GM21786 (cell line): ENCODE measurements around the gene NSUN2.
"Not testable (repeated sequence)": the region's sequence is repeated elsewhere in the genome, so short reads cannot be mapped to it uniquely, and the experiment has no call there.

Experiments used
- ATAC-seq: cut with Tn5 transposase; IDR thresholded peaks from one replicate; pipeline ENCODE4 v1.9.1; 2021; ENCODE audit not compliant: unreplicated experiment

NSUN2 gene

DNA sequence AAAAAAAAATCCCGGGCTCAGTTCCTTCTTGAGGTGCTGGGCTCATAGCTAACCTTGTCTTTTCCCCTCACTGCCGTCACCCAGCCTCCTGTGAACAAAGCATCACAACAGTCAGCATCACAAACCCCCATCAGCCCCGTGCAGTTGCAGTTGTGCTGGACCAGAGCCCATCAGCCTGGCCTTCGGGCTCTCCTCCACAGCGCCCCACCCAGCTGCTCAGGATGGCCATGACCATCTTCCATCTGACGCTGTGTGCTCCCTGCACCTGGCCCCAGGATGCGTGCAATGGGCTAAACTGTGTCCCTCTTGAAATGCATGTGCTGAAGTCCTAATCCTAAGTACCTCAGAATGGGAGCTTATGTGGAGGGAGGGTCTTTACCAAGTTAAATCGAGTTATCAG lies 48.1 kb downstream of the NSUN2 start:
- ATAC-seq: no peak

DNA sequence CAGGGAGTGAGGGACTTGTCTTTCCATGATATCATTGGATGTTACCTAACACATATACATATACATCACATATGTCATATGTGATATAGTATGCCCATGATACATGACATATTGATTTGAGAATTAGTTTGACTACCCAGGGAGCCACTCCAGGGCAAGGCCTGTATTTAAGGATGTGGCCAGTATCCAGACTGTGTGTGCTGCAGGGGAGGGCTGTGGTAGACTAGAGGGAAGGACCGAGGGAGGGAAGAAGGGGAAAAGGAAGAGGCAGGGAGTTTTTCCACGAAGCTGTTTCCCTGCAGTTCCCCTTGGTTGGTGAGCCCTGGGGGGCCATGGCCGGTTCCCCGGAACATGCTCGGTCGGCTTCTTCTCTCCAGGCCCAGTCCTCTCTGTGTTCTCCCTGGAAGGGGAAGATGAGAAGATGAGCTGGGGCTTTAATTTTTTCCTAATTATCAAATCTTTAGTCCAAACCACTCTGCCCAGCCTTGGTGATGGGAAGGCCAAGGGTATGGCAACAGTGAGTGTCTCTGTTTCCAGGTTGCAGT lies 48.7 kb downstream of the NSUN2 start:
- ATAC-seq: no peak

DNA sequence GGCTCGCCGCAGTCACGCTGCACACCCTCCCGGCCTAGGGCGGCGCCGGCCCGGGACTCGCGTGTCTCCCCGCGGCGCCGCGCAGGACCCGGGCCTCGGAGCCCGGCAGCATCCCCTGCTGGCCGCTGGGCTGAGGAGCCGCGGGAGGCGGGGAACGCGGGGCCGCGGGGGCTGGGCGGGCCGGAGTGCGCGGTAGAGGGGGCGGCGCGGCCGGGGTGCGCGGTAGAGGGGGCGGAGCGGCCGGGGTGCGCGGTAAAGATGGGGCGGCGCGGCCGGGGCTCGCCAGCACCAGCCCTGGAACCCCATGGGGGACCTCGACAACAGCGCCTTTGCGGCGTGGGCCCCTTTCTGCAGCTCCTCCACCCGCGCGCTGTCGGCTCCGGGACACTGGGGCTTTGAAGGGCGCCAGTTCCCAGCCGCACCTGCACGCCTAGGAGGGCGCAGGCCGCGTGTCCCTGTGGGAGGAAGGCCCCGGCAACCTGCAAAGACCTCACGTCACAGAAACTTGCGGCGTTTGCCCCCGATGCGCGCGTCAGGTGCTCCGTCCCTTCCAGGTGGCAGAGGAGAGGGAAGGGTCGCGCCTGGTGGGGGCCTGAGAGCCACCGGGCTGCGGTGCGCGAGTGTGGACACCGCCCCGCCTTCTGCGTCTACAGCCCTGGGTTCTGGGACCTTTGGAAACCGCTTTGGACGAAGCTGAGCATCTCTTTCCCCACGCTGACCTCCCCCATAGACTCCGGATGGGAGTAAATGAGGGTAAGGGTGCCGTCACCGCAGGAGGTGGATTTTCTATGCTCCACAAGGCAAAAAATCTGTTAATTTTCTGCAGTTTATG lies 49.6 kb downstream of the NSUN2 start:
- no peak for ATAC-seq

GRCh38 chr5:6582507-6583048 lies 50.3 kb downstream of the NSUN2 start:
- ATAC-seq: no peak

GRCh38 chr5:6581559-6582426 lies 51.1 kb downstream of the NSUN2 start:
- ATAC-seq: no peak

GRCh38 chr5:6581090-6581489 lies 51.8 kb downstream of the NSUN2 start:
- ATAC-seq: no peak

DNA sequence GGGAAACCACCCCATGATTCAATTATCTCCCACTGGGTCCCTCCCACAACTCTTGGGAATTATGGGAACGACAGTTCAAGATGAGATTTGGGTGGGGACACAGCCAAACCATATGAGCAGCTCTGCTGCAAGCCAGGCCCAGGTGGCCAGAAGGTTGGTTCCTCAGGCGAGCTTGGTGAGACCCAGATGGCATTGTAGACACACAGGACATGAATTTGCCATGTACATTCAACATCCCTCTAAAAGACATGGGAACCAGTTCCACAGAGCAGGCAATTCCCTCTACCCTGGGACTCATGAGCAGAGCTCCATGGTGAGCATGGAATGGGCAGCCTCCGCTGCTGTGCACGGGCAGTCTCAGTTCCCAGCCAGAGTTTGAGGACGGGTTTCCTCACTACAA lies 53.3 kb downstream of the NSUN2 start:
- no peak for ATAC-seq

DNA sequence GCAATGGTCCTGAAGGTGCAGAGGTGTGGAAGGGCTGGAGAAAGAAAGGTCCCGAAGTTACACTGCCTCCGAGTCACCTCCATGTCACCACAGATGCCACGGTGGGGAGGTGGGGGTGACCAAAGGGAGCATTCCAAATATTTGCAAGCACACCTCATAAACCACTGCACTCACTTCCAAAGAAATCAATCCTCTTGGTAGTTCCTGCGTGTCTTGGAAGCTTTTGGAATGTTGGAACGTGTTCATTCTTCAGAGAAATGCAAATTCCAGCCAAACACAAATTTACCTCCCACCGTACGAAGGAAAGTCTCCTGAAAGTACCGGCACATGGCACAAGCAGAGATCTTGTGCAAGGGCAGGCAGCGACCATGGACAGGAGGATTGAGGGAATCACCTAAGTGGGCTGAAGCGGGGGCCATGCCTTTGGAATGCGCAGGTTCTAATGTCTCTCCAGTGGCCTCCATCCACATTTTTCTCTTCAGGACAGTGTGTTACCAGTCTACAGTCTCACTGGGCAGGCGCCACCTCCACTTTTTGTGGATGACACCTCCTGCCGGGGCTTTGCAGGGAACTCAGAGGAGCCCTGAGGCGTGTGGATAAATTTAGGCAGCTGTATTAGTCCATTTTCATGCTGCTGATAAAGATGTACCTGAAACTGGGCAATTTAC lies 54.0 kb downstream of the NSUN2 start:
- no peak for ATAC-seq

DNA sequence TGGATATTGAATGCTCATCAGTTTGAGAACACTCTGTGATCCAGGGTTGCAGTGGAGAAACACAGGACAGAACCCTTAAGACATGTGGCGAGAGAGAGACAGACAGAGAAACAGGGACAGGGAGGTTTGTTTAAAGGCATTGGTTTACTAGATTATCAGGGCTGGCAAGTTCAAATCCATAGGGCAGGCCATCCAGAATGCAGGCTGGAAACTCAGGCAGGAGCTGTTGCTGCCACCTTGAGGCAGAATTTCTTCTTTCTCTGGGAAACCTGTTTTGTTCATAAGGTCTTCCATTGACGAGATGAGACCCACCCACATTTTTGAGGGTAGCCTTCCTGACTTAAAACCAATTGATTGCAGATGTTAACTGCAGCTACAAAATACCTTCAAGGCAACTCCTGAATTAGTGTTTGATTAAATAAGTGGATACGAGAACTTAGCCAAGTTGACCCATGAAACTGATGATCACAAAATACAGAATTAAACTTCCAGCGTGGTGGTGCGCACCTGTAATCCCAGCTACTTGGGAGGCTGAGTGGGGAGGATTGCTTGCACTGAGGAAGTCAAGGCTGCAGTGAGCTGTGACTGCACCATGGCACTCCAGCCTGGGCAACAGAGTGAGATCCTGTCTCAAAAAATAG lies 55.9 kb downstream of the NSUN2 start:
- ATAC-seq: no peak

DNA sequence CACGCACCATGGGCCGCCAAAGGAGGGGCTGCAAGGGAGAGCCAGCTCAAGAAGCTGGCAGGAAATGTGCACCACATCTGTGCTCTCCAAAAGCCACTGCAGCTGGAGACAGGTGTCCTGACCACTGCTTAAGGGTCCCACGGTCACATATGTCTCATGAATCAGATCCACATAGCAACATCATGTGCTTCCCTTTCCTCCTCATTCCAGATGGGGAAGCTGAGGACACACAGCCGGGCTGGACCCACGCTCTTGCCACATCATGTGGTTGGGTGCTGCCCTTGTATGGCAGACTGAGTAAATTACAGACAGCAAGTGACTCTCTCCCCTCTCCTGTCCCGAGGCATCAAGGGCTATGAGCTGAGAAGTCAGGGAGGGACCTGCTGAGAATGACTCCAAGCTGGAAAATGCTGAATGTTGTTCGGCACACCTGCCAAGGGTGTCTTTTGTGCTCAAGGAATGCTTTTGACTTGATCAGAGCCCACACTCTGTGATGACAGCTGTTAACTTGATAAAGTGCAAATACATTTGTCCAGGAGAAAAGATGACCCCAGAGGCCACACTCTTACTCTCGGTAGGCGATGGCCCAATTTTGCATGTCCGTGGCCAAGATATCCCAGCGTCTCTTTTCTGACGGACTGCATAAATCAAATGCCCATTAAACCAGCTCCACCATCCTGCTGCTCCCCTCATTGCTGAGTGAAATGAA lies 58.2 kb downstream of the NSUN2 start:
- ATAC-seq: no peak

- ATAC-seq: no peak
These were observed 58.7 kb downstream of the NSUN2 start for GRCh38 chr5:6574111-6574510.

GRCh38 chr5:6573651-6574101 lies 59.2 kb downstream of the NSUN2 start:
- no peak for ATAC-seq

DNA sequence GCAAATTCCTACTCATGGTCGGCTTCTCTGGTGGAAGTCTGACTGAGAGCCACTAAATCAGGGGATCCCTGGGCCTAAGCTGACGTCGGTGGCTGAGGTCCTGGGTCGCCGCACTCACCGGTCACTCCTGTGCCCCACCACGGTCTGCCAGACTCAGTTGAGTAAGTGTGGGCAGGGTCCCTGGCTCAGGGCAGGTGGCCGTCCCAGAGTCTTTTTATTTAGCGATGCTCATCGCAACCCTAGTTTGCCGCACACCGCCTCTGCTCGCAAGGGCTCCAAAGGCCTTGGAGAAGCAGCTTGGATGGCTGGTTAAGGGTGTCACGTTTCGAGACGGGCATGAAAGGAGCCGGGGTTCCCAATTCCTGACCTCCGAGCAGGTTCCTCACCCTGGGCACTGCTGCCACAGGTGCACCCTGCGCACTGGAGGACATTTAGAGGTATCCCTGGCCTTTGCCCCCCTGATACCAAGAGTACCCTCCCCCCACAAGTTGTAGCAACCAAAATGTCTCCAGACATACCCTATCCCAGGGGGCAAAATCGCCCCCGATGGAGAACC lies 59.9 kb downstream of the NSUN2 start:
- ATAC-seq: no peak

GRCh38 chr5:6572086-6572824 lies 60.6 kb downstream of the NSUN2 start:
- no peak for ATAC-seq

GRCh38 chr5:6571607-6572006 lies 61.2 kb downstream of the NSUN2 start:
- not testable (repeated sequence) for ATAC-seq

DNA sequence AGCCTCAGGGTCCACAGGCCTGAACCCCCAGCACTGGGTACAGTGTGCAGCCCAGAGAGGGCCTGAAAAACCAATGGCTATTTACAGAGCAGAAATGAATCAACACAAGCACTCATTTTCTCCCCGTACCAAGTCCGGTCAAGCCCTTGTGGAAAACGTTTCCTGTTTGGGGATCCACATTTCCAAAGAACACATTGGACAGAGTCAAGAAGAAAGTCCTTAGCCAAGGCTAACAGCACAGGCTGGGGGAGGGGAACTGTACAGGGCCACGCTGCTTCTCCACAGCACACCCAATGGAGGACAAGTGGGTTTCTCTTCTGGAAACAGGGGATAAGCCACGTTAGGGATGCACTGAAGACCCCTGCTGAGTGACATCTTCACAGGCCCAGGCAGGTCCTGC lies 62.3 kb downstream of the NSUN2 start:
- no peak for ATAC-seq

DNA sequence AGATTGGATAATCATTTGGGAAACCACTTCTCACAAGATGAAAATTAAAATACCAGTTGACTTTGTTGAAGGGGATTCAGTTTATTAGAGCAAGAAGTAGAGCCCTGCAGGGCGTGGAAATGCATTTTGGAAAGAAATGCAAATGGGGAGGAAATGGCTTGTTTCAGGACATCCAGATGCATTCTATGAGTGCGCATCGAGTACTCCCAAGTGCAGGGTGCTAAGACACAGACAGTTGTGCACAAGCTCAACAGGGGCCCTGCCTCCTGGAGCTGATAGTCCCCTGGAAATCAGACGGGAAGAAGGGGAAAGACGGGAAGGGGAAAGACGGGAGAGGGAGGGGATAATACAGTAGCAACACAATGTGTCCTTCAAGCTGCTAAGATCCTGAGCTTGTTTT lies 64.0 kb downstream of the NSUN2 start:
- no peak for ATAC-seq

DNA sequence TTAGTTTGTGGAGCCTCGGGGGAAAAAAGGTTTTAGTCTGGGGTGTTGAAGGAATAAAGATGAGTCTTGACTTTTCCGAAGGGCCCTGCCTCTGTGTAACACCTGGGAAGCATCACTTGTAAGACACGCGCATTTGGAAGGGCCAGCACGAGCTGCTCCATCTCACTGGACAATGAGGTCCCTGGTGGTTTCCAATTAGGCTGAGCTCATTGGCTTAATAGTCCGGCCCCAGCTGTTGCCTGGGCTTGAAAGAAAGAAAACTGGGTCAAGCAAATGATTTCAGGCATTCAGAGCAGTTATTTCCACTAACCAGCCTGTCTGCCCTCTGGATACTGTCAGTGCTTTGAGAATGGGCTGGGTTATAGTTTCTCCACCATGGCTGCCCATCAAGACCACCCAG lies 64.5 kb downstream of the NSUN2 start:
- no peak for ATAC-seq

DNA sequence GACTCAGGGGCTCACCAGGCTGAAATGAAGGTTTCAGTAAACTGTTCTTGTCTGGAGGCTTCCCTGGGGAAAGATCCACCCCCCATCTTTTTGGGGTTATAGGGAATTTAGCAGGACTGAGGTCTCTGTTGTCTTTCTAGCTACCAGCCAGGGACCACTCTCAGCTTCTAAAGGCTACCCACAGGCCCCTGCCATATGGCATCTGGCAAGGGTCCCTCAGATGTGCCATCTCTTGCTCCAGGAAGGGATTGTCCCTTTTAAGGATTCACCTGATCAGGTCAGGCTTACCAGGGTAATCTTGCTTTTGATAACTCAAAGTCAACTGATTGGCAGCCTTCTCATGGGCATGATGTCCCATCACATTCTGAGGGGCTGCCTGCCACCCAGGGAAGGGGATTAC lies 65.0 kb downstream of the NSUN2 start:
- no peak for ATAC-seq
